Ureter (tissue), 1 donor: ENCODE measurements around the gene GNMT. TPM values are rescaled to one million over a fixed set of nuclear protein-coding genes. Genes with fewer than 3 reads are reported as not detected.
"Not testable (repeated sequence)": the region's sequence is repeated elsewhere in the genome, so short reads cannot be mapped to it uniquely, and the experiment has no call there.

Source experiments
- DNase-seq: peaks from one replicate; pipeline ENCODE4 v3.0.0-alpha.2; 2020; ENCODE audit warnings: low spot score
- total RNA-seq: library from RNA; stranded (reverse); gene quantifications from one replicate; pipeline ENCODE4 v1.2.4, GENCODE V29; 2023
- donor health status: DM: yes; HTN: yes; CAD: no.

The GNMT gene
- total RNA-seq, 1 donor from 2014 or later: 0.73 TPM

GRCh38 chr6:42941356-42941755 is 19.2 kb upstream of the GNMT start:
- DNase-seq: not testable (repeated sequence)

- DNase-seq: no peak
Measured at GRCh38 chr6:42942444-42942843, 18.1 kb upstream of the GNMT start.

- DNase-seq: no peak
Measured at GRCh38 chr6:42947950-42948349, 12.6 kb upstream of the GNMT start.

GRCh38 chr6:42952389-42952788 is 8.2 kb upstream of the GNMT start:
- DNase-seq: no peak

GRCh38 chr6:42954405-42954804 is 6.1 kb upstream of the GNMT start:
- not testable (repeated sequence) for DNase-seq

DNA sequence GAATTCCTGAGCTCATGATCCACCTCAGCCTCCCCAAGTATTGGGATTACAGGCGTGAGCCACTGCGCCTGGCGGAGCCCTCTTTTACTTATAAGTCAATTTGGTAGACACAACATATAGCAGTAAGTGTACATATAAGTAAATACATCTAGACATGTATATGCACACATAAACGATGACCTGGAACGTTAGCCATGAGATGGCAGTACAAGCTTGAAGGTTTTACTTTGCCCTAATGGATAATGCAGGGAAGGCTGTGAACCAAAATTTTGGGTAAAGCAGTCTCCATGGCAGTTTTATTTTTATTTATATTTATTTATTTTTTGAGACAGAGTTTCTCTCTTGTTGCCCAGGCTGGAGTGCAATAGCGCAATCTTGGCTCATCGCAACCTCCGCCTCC is 2.4 kb upstream of the GNMT start:
- no peak for DNase-seq

GRCh38 chr6:42959917-42960242 is 674 bp upstream of the GNMT start:
- no peak for DNase-seq

DNA sequence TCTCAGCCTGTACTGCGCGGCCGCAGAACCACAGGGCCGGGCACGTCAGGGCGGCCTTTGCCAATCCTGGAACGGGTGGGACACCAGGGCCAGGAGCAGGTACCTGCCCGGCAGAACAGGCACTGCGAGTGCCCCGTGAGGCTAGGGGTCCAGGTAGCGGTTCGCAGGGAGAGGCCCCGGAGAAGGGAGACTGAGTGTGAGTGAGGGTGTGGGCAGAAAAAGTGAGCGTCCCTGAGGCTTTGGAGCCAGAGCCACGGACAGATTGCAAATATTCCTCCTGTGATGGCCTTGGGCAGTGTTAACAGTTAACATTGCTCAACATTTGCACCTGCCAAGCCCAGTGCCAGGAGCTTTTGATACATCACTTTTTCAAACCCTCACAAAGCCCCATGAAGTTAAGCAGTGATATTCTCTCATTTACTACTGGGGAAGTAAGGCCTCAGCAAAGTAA is 491 bp downstream of the GNMT start:
- DNase-seq: no peak

- no peak for DNase-seq
Measured at GRCh38 chr6:42962096-42962495, 1.5 kb downstream of the GNMT start.

- DNase-seq: no peak
Measured at GRCh38 chr6:42962502-42963178, 2.1 kb downstream of the GNMT start.

- DNase-seq: no peak
Measured at GRCh38 chr6:42963179-42963854, 2.8 kb downstream of the GNMT start.

GRCh38 chr6:42963855-42964605 is 3.5 kb downstream of the GNMT start:
- DNase-seq: no peak

DNA sequence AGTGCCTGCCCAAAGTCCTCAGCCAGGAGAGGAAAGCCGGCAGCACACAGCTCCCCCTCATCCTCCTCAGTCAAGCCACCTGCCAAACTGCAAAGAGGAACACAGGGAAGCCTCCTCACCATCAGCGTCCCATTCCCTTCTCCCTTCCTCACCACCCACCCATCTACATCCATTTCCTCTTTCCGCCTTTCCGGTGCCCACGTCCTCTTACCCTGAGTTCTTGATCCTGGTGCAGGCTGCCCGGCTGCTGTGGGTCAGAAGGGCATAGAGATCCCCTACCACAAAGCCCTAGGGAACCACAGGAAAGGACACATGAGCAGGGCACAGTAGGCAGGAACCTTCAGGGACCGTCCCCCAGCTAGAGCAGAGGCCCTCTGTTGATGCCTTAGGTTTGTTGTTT is 6.0 kb downstream of the GNMT start:
- no peak for DNase-seq

DNA sequence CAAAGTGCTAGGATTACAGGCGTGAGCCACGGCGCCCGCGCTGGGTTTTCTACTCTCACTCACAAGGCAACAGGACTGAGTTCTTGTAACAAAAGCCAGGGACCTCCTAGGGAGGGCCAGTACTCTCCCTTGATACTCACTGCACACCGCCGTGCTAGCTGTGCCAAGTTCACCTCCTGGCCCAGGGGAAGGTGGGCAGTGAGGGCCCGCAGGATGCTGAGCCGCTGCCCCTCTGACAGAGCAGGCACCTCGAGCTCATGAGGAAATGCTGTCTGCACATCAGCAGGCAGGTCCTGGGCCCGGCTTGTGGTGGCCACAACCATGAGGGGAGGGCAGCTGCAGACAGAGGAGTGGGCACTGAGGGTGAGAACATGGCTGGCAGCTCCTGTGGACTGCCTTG is 6.7 kb downstream of the GNMT start:
- no peak for DNase-seq

DNA sequence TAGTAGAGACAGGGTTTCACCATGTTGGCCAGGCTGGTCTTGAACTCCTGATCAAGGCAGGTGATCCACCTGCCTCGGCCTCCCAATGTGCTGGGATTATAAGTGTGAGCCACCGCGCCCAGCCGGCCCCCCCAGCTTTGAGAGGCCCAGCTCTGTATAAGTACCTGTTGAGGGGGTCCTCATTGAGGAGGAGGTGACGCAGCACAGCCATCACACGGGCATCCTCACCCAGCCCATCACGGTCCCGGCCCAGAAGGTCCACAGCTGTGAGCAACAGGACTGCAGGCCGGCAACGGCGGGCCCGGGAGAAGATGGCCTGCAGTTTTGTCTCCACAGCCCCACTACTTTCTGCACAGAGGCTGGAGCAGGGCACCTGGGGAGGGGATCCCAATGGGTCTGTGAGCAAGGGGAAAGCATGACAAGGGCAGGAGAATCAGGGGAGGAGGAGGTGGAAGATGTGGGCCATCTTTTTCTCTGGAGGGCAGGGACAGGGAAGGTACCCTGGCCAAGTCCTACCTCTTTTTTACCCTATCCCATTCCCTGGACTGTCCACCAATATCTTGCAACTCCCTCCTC is 7.7 kb downstream of the GNMT start:
- no peak for DNase-seq

DNA sequence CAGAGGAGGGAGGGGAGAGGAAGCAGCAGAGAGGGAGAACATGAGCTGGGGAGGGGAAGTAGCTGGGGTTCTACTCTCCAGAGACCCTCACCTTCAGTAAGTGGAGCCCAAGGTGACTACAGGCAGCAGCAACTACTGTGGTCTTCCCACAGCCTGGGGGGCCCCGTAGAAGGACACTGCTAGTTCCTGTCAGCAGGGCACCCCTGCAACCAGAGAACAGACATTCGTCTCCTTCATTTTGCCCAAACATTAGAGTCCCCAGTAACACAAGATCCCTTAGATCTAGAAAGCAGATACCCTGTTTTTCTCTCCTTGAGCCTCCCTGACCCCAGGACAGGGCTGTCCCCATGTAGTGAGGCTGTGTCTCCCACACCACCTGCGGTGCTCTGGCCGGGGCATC is 8.2 kb downstream of the GNMT start:
- no peak for DNase-seq

GRCh38 chr6:42969431-42969830 is 8.9 kb downstream of the GNMT start:
- DNase-seq: no peak

DNA sequence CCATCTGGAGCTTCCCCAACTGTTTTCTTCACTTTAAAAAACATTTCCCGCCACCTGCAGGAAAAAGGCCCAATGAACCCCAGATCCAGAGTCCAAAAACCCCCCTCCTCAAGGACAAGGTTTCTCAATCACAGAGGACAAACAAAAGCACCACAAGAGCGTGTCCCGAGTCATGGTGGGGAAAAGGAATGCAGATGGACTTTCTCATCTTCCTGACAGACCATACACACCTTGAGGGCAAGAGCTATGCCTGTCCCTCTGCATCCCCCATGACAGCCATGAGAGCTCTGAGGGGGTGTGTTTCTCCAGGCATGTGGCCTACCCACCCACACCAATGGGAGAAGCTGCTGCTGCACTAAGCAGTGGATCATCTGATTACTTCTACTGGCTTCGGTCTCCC is 9.4 kb downstream of the GNMT start:
- no peak for DNase-seq

DNA sequence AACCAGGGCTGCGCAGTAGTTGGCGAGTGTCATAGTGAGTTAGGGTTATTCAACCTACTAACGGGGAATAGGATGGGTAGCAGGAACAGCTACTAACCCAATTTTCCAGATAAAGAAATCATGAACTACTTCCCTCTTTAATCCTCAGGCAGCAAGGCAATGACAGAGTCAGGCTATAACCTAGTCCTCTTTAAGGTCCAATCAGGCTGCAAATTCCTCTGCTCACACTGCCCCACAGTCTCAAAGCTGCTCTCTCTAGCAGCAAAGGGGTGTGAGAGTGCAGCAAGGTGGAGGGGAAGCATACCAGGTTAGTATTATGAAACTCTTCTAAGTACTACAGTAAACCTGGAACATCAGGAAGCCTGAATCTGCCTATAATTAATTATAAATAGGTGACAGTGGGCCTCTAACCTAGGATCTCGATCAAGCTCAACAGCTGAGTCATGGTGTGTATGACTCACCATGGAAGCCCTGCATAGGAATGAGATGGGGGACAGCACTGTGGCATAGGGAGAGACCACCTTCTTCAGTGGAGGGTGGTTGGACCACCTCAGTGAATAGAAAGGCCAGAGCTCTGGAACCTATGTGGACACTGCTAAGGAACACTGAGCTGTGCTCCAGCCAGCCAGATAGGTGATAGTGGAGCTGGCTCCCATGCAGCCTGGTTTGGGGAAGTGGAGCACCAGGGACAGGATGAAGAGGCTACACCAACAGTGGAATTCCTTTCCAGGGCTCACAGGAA is 10.5 kb downstream of the GNMT start:
- DNase-seq: no peak

- DNase-seq: no peak
Measured at GRCh38 chr6:42971746-42972327, 11.3 kb downstream of the GNMT start.

DNA sequence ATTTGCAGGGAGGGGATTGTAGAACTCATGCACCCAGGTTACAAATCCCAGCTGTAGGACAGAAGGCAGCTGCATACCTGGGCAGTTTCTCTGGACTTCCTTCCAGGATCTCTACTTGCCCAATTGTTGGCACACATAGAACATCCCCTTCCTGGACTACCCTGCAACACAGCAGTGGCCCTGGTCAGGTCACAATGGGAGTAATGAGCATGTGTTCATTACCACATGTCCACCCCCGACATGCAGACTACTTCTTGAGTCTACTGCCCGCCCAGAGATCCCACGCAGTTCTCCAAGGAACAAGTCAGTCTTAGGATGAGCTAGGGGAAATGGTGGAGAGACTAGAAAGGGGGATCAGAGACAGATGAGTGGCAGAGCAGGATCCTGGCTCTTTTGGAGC is 13.4 kb downstream of the GNMT start:
- DNase-seq: no peak
